HG03064 (cell line): Measurements from ENCODE around the gene SINHCAF.

ENCODE experiments used
- ATAC-seq: cut with Tn5 transposase; IDR thresholded peaks from one replicate; pipeline ENCODE4 v1.9.1; 2021; ENCODE audit warnings: low read depth; ENCODE audit not compliant: unreplicated experiment

The SINHCAF gene

GRCh38 chr12:31339831-31340622, 14.1 kb upstream of the SINHCAF start:
- ATAC-seq, result no peak

DNA sequence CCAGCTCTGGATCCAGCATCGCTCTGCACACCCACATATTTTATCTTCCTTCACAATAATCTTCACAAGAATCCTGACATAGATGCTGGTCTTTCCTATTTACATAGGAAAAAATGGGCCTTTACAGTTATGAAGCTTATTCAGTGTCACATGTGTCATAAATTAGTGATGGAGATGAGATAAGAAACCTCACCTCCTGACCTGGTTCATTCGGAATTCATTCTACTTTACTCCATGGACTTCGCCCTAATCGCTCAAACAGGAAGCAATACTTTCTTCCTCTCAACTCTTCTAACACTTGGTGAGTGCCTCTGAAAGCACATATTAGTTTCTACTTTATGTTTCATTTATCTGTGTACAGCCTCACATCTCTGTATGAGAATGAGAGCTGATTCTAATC, 12.0 kb upstream of the SINHCAF start:
- no peak for ATAC-seq

GRCh38 chr12:31331242-31331641, 5.3 kb upstream of the SINHCAF start:
- no peak for ATAC-seq

GRCh38 chr12:31326736-31327659, 1.0 kb upstream of the SINHCAF start:
- no peak for ATAC-seq

DNA sequence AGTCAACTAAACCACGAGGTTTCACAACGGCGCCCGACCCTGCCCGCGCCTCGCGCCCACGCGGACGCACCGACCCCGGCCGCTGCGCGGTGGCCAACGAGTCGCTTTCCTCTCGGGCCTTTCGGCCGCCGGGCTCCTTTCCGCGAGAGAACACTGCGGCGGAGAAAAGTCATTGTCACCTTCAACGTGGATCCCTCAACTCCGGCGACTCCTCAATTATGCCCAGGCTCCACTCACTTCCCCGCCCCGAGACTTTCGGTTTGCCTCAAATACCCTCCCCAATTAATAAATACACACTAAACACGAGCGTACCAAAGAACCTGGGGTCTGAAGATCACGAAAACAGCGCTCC, 450 bp downstream of the SINHCAF start:
- ATAC-seq, result no peak

DNA sequence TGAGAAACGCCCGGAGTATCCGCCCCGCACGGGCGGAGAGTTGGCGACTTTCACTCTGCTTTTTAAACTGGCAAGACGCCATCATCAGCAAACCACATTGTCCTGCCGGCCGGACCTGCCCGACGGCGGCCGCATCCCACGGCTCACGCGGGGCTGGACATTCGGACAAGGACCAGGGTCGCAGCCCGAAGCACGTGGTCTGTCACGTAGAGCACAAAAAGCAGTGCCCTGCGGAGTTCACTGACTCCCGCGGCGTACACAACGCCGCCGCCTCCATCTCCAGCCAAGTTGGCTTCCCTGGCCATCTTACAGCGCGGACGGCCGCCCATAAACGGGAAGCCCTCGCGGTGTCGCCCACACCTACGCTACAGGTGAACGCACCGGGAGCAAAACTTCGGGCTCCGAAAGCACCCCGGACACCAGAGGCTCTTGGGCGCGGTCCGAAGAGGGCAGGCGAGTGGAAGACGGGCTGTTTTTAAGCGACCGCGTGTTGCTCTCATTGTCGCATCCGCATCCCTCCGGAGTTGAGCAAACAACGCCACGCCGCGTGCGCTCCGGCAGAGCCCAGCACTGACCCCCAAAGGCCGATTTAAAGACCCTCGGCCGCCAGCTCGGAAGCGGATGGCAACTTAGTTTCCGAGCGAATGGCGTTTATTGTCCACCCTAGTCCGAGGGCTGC, 966 bp downstream of the SINHCAF start:
- ATAC-seq, result no peak

DNA sequence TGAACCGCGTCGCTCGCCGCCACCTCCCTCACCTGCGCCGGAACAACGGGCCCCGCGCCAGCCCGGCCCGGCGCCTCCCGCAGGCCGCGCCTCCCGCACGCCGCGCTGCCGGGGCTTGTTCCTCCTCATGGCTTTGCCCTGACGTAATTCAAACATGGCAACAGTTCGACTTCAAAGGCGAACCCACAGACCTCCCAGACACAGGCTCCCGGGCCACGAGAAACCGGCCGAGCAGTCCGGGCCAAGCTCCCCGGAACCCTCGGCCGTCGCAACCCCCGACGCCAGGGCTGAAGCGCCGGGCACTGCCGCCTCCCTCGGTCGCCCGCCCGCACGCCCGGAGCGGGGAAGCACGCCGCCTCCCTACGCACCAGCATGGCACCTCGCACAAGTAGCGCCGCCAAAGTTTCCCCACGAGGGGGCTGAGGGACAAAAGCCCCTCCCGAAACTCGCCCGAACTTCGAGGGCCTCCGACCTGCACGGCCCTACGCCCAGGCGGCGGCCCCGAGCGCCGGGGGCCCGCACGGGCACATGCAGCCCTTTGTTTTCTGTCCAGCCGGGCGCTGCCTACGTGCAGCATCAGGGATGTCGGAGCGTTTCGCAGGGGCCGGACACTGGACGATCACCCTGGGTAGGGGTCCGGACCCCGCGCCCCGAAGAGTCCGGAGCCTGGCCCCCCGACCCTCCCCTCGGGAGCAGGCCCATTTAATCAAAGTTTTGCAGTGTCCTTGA, 1.7 kb downstream of the SINHCAF start:
- peak; percentile 31 for ATAC-seq

DNA sequence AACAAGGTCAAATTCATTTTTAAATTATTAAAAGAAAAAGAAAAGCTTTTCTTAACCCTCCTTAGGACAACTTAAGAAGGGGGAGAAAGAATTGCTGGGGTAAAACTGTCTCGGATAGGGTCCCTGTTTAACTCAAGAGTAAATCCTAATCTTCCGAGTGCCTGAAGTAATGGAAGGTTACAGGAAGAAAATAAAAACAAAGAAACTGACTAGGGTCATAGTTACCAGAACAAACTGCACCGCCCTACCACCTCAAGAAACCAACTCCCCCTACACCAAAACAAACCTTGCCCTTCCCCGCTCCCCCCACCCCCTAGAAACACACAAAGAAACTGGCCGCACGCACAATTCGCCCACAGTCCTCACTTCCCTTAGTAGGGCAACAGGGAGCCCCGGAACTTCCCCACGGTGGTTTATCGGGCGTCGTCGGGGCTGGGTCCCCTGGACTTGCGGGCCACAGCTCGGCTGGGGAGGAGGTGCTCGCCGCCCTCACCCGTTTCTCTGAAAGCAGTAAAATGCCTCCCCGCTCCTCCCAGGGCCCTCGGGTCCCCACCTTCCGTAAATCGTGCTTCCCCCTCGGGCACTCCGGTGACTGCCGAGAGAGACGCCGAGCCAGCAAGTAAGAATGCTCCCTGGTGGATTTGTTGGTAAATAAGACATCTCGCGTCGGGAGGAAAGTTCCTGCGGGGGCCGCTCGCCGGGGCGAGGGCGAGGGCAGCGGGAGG, 2.4 kb downstream of the SINHCAF start:
- ATAC-seq, result peak; percentile 12

DNA sequence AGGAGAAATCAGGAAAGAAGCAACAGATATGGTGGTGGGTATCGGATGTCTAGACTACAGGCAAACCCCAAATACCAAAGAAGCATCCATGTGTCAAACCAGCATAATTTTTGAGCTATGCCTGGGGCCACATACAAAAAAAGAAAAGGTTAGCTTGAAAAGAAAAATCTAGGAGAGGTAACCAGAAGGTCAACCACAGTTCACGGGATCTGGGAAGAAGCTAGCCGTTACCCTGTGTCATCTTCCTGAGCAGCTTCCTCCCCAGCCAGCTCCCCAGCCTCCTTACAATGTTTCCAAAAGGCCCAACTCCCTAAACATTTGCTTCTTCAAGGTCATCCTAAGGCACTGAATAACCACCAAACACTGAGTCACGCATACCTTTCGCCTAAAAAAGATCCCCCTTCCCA, 3.1 kb downstream of the SINHCAF start:
- no peak for ATAC-seq

- ATAC-seq, result no peak
These were observed 4.1 kb downstream of the SINHCAF start for GRCh38 chr12:31321897-31322228.

DNA sequence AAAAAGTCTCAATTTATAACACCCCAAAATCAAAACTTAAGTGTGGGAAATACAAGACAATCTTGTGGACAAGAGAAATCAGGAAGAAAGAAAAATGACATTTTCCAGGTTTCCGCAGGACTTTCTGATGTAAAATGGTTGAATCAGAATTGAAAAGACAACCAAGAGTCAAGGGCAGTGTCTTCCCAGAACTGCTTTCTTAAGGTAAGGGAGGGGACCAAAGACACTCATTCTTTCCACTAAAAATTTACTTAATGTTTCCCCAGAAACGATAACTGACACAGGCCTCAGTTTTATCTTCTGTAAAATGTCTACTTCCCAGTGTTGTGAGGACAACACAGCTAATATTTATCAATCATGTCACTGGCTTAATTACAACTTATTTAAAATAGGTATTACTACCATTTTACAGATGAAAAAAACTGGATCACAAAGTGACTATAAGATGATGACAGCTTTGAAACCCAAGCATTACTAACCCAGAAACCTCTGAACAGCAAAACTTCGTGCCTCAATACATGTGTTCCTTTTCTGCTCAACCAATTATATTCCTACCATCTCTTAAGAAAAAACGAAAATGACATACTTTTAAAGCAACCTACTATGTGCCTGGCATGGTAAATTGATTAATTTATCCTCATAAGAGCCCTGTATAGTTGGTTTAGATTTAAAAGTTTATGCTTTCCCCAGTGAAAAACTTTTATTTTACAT, 4.6 kb downstream of the SINHCAF start:
- no peak for ATAC-seq

GRCh38 chr12:31318657-31319269, 7.2 kb downstream of the SINHCAF start:
- no peak for ATAC-seq

- no peak for ATAC-seq
These were observed 8.2 kb downstream of the SINHCAF start for GRCh38 chr12:31317471-31318395.

- no peak for ATAC-seq
These were observed 9.1 kb downstream of the SINHCAF start for GRCh38 chr12:31316891-31317290.

DNA sequence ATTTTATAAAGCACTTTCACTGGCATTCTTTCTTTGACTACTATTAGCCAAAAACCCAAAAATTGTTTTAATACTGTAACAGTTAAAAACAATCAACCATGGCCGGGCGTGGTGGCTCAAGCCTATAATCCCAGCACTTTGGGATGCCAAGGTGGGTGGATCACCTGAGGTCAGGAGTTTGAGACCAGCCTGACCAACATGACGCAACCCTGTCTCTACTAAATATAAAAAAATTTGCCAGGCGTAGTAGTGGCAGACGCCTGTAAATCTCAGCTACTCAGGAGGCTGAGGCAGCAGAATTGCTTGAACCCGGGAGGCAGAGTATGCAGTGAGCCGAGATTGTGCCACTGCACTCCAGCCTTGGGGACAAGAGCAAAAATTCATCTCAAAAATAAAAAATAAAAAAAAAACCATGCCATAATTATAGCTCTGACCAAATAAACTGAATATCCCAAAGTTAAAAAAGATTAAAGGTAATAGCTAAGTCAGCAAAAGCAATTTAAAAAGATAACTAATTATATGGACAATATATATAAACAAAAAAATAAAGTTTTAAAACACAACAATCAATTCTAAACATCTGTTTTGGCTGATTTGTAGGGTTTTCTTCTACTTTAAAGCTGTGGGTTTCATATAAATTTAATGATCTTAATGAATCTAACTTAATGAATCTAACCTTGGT, 10.0 kb downstream of the SINHCAF start:
- no peak for ATAC-seq

- ATAC-seq, result no peak
These were observed 10.8 kb downstream of the SINHCAF start for GRCh38 chr12:31315044-31315715.

- ATAC-seq, result no peak
These were observed 13.5 kb downstream of the SINHCAF start for GRCh38 chr12:31312431-31312830.
